Hematopoietic multipotent progenitor cell treated with erythropoietin and hydrocortisone succinate and interleukin-3 and kit ligand, for 4 days (in vitro differentiated cells): ENCODE measurements around the gene IL10.
A peak's percentile ranks its signal among the peaks of the same experiment; 100 is the strongest.

Experiments
- DNase-seq: peaks from one replicate; pipeline ENCODE4 v3.0.0-alpha.2; 2015

IL10 gene

DNA sequence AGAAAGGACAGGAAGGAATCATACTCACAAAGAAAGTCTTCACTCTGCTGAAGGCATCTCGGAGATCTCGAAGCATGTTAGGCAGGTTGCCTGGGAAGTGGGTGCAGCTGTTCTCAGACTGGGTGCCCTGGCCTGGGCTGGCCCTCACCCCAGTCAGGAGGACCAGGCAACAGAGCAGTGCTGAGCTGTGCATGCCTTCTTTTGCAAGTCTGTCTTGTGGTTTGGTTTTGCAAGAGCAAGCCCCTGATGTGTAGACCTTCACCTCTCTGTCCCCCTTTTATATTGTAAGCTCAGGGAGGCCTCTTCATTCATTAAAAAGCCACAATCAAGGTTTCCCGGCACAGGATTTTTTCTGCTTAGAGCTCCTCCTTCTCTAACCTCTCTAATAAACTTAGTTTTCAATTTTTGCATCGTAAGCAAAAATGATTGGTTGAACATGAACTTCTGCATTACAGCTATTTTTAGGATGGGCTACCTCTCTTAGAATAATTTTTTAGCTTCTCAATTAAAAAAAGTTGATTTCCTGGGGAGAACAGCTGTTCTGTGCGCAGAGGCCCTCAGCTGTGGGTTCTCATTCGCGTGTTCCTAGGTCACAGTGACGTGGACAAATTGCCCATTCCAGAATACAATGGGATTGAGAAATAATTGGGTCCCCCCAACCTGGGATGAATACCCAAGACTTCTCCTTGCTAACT lies at the start of gene IL10:
IL10 (minus strand) TSS at position 252 of the 695 bp plus-strand sequence; CDS start at position 193, 59 bp downstream.
- DNase-seq: peak; percentile 65

GRCh38 chr1:206821493-206821892 lies 49.2 kb upstream of the IL10 start:
- DNase-seq: no peak

GRCh38 chr1:206816390-206817287 lies 44.3 kb upstream of the IL10 start:
- DNase-seq: peak; percentile 92

GRCh38 chr1:206814716-206815341 lies 42.5 kb upstream of the IL10 start:
- peak; percentile 29 for DNase-seq

DNA sequence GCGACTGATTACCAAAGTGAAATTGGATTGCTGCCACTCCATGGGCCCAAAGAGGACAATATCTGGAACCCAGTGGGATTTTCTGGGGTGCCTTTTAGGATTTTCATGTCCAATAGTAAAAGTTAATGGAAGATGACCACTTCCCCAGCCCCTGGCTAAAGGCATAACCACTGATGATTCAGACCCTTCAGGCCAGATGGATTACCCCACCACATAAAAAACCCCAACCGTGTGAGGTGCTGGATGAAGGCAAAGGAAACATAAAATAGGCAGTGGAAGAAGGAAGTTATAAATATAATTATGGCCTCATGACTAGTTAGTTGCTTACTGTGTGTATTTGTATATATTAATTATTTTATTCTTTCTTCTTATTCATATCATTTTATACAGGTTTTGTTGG lies 40.2 kb upstream of the IL10 start:
- DNase-seq: no peak

DNA sequence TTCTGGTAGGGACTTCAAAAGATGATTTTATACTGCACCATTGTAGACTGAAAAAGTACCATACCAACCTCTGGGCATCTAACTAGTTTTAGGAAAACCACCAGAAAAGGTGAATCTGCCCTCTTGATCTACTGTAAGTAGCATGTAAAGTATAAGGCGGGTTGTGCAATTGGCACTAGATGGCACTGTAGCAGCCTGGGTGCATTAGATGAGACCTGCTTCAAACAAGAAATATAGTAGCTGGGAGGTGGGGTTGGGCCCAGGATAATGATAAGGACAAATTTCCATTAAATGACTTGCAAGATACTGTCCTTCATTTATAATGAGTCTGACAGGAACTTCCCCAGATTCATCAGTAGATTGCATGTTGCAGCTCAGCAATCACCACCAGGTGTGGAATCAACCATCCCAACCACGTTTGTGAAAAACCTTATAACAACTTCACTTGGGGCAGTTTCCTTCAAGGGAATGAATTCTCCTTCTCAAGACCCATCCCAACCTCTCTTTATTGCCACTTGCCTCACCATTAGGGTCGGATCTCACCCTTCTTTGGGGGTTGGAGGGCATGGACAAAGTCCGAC lies 37.3 kb upstream of the IL10 start:
- DNase-seq: peak; percentile 81

DNA sequence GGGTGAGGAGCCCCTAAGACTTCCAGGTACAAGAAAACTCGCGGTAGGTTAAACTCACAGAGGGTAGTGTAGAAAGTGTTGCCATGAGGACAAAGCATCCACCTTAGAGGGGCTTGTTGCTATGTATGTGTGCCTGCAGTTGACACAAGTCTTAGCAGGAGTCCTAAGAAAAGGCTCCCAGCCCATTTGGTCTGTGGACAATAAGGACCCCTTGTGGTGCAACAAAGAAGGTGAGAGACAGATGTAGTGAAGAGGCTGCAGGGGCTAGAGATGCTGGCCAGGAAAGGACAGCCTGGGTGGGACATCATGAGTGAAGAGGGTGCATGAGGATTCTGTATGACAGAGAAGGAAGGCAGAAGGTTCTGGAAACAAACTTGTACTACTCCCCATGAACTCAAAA lies 36.3 kb upstream of the IL10 start:
- DNase-seq: peak; percentile 79

- no peak for DNase-seq
Observed at GRCh38 chr1:206805357-206805756, 33.1 kb upstream of the IL10 start.

DNA sequence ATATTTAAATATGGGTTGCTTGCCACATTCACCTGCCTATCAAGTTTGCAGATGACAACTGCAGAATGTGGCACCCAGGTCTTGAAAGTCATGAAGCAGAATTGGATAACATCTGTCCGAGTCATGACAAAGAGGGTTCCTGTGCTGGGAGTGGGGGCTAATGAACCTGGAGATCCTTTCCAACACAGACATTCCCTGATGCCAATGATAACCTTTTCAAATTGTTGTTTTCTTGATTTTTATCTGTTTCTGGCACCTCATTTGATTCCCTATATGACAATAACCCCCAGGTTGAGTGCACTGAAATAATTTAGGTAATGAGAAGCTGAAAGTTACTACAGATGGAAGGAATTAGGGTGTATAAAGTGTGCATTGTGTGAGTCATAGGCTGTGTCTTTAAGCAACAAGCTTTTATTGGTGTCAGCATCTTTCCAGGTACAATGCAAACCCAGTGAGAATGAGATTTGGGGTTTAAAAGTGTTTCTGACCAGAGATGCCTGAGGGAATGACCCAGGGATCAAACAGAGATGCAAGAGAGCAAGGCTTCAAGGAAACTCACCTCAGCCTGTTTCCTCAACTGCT lies 32.0 kb upstream of the IL10 start:
- DNase-seq: no peak

GRCh38 chr1:206803221-206803730 lies 31.0 kb upstream of the IL10 start:
- no peak for DNase-seq

GRCh38 chr1:206802401-206802800 lies 30.1 kb upstream of the IL10 start:
- no peak for DNase-seq

- DNase-seq: no peak
Observed at GRCh38 chr1:206801467-206801866, 29.2 kb upstream of the IL10 start.

GRCh38 chr1:206800891-206801290 lies 28.6 kb upstream of the IL10 start:
- no peak for DNase-seq

DNA sequence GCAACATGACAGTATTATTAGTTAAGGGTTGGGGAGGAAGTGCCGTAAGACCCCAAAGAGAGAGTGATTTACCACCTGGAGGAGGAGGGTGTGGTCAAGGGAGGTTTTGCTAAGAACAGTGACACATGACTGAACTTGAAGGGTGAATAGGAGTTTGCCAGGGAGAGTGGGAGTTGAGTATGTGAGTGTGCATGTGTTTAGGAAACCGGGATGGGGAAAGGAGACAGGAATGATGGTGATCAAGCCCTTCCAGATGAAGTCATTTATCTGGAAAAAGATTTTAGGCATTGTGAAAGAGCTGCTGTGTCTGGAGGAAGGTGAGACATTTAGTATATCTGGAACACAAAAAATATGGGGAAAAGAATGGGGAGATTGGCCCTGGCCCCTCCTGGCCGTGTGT lies 28.1 kb upstream of the IL10 start:
- DNase-seq: no peak

- DNase-seq: no peak
Observed at GRCh38 chr1:206799311-206799710, 27.0 kb upstream of the IL10 start.

DNA sequence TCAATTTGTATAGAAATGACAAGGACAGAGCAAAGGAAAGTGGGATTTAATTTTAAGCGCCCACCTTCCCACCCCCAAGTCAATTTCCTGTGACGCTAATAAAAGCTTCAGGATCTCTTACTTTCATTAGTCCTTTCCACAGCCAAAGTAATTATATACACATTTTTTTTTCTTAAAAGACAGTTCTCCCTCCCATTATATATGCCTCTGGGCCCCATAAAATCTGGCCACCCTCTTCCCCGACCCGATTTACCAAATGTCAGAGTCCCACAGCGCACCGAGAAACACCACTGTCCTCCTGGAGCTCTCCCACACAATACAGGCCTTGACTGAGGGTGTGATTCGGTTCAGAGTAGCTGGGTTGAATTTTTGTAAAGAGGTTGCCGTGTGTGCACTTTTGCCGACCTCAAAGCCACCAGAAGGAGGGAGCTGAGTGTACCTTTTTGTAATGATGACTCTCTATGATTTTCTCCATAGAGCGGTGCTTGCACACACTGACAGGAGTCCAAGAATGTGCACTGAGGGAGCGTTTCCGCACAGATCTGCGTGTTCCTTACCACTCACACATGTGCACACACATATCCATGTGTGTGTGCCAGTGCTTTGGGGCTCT lies 26.2 kb upstream of the IL10 start:
- DNase-seq: no peak

DNA sequence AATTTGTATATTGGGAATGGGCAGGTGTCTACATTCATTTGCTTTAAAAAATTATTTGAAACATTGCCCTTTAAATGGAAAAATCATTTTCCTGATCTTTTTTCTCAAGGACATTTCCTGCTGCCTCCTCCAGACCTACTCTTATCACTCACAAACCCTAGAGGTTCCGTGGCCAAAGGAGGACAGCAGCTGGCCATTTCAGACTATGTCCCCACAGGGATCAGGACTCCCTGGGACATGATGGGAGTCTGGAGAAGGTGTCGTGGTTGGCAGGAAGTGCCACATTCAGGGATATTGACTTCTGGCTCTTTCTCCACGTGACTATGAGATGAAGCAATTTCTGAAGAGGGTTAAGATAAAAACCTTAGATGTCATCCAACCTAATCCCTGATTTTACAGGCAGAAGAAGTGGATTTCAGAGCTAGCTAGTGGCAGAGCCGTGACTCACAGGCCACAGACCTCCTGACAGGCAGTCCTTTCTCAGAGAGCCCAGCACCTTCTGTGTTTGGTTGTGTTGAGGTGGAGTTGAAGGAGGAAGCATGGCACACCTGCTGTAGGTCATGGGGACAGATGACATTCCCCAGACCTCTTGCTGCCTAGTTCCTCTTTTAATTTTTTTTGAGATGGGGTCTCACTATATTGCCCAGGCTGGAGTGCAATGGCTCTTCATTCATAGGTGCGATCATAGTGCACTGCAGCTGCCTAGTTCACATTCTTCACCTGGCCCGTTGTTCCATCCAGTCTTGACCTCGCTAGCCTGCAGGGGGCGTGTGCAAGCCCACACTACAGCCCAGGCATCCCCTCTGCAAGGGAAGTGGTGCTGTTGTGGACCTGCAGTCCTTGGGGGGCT lies 25.5 kb upstream of the IL10 start:
- peak; percentile 63 for DNase-seq

DNA sequence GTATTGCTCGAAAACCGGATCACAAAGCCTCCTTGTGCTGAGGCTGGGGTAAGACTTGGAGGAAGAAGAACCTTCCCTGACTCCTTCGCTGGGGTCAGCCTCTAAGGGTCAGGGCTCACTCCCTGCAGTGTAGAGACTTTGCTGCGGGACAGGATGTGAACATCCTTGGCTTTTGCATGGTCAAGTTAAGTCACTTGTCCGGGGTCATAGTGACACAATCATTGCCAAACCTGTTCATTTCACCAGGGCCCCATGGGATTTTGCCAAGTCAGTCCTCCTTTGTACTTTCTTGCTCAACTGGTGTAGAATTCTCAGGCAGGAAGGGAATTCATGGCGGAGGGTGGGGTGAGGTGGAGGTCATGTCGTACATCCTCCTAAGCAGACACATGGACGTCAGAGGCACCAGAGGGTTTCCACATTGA lies 24.7 kb upstream of the IL10 start:
- DNase-seq: no peak

- no peak for DNase-seq
Observed at GRCh38 chr1:206796116-206796515, 23.8 kb upstream of the IL10 start.

DNA sequence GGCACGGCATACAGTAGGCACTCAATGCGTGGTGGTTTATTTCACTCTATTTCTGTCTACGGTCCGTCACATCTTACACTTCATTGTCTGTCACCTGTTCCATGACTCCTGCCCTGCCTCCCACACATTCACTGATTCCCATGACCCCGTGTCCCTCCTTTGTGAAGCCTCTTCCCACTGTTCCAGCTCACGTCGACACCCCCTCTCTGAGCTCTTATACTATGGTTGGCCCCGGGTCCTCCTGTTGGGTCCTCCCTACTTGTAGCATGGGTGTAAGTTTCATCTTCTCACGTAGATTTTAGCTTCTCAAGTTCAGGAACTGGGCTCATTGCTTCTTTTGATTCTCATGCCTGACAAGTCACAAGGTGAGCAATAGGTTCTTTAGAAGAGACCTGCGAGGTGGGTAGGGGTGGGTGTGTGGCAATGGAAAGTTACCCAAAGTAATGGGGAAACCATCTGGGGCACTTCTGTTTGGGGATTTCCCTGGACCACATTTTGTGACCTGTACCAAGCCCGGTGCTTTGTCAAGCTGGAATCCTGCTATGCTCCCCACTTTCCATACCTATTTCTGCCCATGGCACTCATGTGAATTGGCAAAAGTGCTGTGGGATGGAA lies 22.1 kb upstream of the IL10 start:
- no peak for DNase-seq

DNA sequence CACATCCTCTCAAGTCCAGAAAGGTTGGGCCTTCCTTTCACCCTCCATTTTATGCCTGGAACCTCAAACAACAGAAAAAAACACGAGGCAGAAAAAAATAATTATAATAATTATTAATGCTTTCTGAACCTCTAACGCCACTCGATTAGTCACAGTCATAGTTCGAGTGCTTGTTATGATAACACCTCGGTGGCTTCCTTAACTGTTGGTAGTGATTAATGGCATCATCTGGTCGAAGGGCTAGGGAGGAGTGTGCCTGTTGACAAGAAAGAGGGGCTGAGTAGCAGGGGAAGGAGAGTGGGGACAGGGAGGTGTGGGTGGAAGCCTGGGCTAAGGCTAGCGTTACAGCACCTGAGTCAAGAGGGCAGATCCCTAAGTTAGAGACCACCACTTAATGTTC lies 21.3 kb upstream of the IL10 start:
- DNase-seq: no peak
